ENCODE measurements around the gene YJU2.
"Not testable (repeated sequence)": the region's sequence is repeated elsewhere in the genome, so short reads cannot be mapped to it uniquely, and the experiment has no call there.

Gene YJU2

GRCh38 chr19:4234142-4234861, 12.6 kb upstream of the YJU2 start:
- TF ChIP-seq POLR2A (IDR thresholded peaks at IDR 0.05; ENCODE audit: low read length) (no peak), GATA1 (IDR thresholded peaks at IDR 0.05; ENCODE audit: low read depth, low read length) (no peak)
- DNase-seq, result no peak

- TF ChIP-seq GATA1 (IDR thresholded peaks at IDR 0.05; ENCODE audit: low read depth, low read length), result no peak
- no peak for TF ChIP-seq POLR2A (IDR thresholded peaks at IDR 0.05; ENCODE audit: low read length)
- no peak for DNase-seq
These were observed 12.0 kb upstream of the YJU2 start for GRCh38 chr19:4234862-4235201.

GRCh38 chr19:4237510-4237909, 9.4 kb upstream of the YJU2 start:
- not testable (repeated sequence) for DNase-seq

- no peak for DNase-seq
- TF ChIP-seq GATA1 (IDR thresholded peaks at IDR 0.05; ENCODE audit: low read depth, low read length) (no peak), POLR2A (IDR thresholded peaks at IDR 0.05; ENCODE audit: low read length) (no peak)
These were observed 8.0 kb upstream of the YJU2 start for GRCh38 chr19:4238831-4239230.

GRCh38 chr19:4241824-4242430, 5.0 kb upstream of the YJU2 start:
- DNase-seq, result no peak
- TF ChIP-seq GATA1 (IDR thresholded peaks at IDR 0.05; ENCODE audit: low read depth, low read length) (no peak), POLR2A (IDR thresholded peaks at IDR 0.05; ENCODE audit: low read length) (no peak)

GRCh38 chr19:4245938-4246337, 942 bp upstream of the YJU2 start:
- not testable (repeated sequence) for DNase-seq

GRCh38 chr19:4256563-4256962, 9.7 kb downstream of the YJU2 start:
- DNase-seq, result peak in 1 of 2 experiments; percentile 24

GRCh38 chr19:4257025-4257424, 10.1 kb downstream of the YJU2 start:
- TF ChIP-seq GATA1 (IDR thresholded peaks at IDR 0.05; ENCODE audit: low read depth, low read length), result no peak
- no peak for TF ChIP-seq POLR2A (IDR thresholded peaks at IDR 0.05; ENCODE audit: low read length)
- no peak for DNase-seq

More at GRCh38 chr19:4256563-4256962, 9.7 kb downstream of the YJU2 start:
- no peak for TF ChIP-seq GATA1 (IDR thresholded peaks at IDR 0.05; ENCODE audit: low read depth, low read length)
- TF ChIP-seq POLR2A (IDR thresholded peaks at IDR 0.05; ENCODE audit: low read length), result no peak

GRCh38 chr19:4258181-4258580, 11.3 kb downstream of the YJU2 start:
- no peak for TF ChIP-seq POLR2A (IDR thresholded peaks at IDR 0.05; ENCODE audit: low read length)
- TF ChIP-seq GATA1 (IDR thresholded peaks at IDR 0.05; ENCODE audit: low read depth, low read length), result no peak
- DNase-seq, result no peak

GRCh38 chr19:4260613-4261191, 13.8 kb downstream of the YJU2 start:
- no peak for DNase-seq

GRCh38 chr19:4264812-4265211, 17.9 kb downstream of the YJU2 start:
- no peak for TF ChIP-seq POLR2A (IDR thresholded peaks at IDR 0.05; ENCODE audit: low read length)
- no peak for TF ChIP-seq GATA1 (IDR thresholded peaks at IDR 0.05; ENCODE audit: low read depth, low read length)

More at GRCh38 chr19:4260613-4261191, 13.8 kb downstream of the YJU2 start:
- TF ChIP-seq POLR2A (IDR thresholded peaks at IDR 0.05; ENCODE audit: low read length) (no peak), GATA1 (IDR thresholded peaks at IDR 0.05; ENCODE audit: low read depth, low read length) (no peak)

GRCh38 chr19:4266253-4267000, 19.5 kb downstream of the YJU2 start:
- no peak for DNase-seq
- TF ChIP-seq GATA1 (IDR thresholded peaks at IDR 0.05; ENCODE audit: low read depth, low read length) (no peak), POLR2A (IDR thresholded peaks at IDR 0.05; ENCODE audit: low read length) (no peak)

More at GRCh38 chr19:4264812-4265211, 17.9 kb downstream of the YJU2 start:
- DNase-seq, result no peak

GRCh38 chr19:4267101-4267900, 20.4 kb downstream of the YJU2 start:
- TF ChIP-seq POLR2A (IDR thresholded peaks at IDR 0.05; ENCODE audit: low read length), result no peak
- no peak for TF ChIP-seq GATA1 (IDR thresholded peaks at IDR 0.05; ENCODE audit: low read depth, low read length)
- DNase-seq, result peak; percentile 81 to 85
